ENCODE measurements around the gene PPFIBP2. TPM values are rescaled to one million over a fixed set of nuclear protein-coding genes. Genes with fewer than 3 reads are reported as not detected.
"Not testable (repeated sequence)": the region's sequence is repeated elsewhere in the genome, so short reads cannot be mapped to it uniquely, and the experiment has no call there.

The PPFIBP2 gene
- total RNA-seq, 2 experiments from 2014 or later = 19.9 to 25.7 TPM

DNA sequence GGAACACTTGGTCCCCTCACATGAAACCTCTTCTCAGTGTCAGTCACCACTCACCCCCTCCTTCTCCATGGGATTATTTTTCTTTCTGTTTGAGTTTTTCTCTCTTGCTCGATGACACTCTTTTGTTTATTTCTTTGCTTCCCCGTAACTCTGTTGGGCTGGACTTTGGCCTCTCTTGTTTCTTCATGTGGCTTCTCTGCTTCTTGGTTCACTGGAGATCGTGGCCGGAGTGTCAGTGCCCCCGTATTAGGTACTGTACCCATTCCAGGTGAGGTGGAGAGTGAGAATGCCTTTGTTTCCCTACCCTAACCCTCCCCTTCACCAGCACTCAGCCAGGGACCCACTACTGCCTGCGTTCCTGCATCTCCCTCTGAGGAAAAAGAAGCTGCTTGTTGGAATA is 127.0 kb downstream of the PPFIBP2 start:
- POLR2A ChIA-PET = no interaction called here
- Mint-ChIP-seq H3K27me3 (no peaks in the 10 kb centered on the region), H3K27ac (no peak overlapping the region)

DNA sequence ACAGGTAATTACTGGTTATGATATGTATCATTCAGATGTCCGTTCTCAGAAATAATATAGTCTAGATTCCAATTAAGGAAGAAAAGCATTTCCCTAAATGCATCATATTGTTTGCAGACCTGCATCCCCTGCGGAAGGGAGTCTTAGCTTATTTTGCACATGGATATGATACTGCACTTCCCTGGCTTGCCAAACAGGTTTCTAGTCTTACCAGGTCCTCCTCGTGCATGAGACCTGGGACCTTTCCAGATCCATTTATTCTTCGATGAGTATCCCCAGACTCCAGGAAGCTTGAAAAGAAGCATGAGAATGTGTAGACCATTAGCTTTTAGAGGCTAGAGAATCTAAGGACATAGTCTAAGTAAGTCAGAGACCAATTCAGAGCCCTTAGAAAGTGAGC is 128.9 kb downstream of the PPFIBP2 start:
- H3K27me3 Mint-ChIP-seq = no peaks in the 10 kb centered on the region
- H3K36me3 Mint-ChIP-seq = peaks cover 4% of the 10 kb centered on the region
- no peak overlapping the region for H3K4me3 Mint-ChIP-seq
- H3K9me3 Mint-ChIP-seq = no peaks in the 10 kb centered on the region
- DNase-seq (no peak), ATAC-seq (ENCODE audit: low read depth) (no peak)
- no peak overlapping the region for H3K27ac Mint-ChIP-seq
- POLR2A ChIA-PET = no interaction called here
- H3K4me1 Mint-ChIP-seq = peaks cover 1% of the 10 kb centered on the region

More for the DNA sequence above, 127.0 kb downstream of the PPFIBP2 start:
- peaks cover 6% of the 10 kb centered on the region for H3K36me3 Mint-ChIP-seq
- no peak for ATAC-seq (ENCODE audit: low read depth)
- no peak overlapping the region for H3K4me3 Mint-ChIP-seq
- DNase-seq = no peak
- peaks cover 1% of the 10 kb centered on the region for H3K4me1 Mint-ChIP-seq
- no peaks in the 10 kb centered on the region for H3K9me3 Mint-ChIP-seq

DNA sequence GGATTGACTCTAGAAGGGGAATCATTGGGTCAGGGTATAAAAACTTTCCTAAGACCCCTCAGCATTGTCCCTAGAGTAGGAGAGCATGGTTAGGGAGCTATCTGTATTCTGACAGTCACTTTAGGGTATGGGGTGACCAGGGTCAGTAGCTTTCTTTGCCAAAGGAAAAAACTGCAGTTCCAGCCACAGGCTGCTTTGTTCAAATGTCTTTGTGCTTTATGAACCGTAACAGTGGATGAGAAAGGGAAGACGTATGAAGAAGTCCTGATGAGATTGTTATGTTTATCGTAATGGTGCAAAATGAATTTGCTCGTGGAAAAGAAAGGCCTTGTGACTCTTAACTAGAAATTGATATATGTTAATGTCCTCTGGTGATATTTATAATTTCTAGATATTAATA is 129.5 kb downstream of the PPFIBP2 start:
- DNase-seq = no peak
- no peak overlapping the region for H3K4me3 Mint-ChIP-seq
- peaks cover 4% of the 10 kb centered on the region for H3K36me3 Mint-ChIP-seq
- no peak overlapping the region for H3K27ac Mint-ChIP-seq
- peaks cover 1% of the 10 kb centered on the region for H3K4me1 Mint-ChIP-seq
- no peaks in the 10 kb centered on the region for H3K27me3 Mint-ChIP-seq
- ATAC-seq (ENCODE audit: low read depth) = no peak
- POLR2A ChIA-PET = no interaction called here
- H3K9me3 Mint-ChIP-seq = no peaks in the 10 kb centered on the region

DNA sequence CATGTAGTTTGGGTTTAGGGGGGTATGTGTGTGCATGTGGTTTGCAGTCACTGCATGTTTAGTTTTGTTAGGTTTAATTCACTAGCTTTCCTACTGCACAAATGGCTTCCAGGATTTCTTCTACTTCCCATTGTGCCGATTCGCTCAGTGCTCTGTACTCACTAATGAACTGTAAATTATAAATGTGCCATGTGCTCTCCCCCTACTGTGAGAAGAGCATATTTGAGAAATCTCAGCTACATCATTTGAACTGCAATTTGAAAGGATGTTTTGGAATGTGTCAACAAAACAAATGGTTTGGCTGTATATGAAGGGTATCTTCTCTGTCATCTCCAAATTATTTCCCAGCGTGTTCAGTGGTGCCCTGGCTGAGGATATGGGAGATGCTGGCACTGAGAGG is 131.4 kb downstream of the PPFIBP2 start:
- Mint-ChIP-seq H3K36me3 (peaks cover 11% of the 10 kb centered on the region), H3K9me3 (no peaks in the 10 kb centered on the region), H3K4me1 (no peaks in the 10 kb centered on the region), H3K4me3 (no peak overlapping the region), H3K27me3 (no peaks in the 10 kb centered on the region), H3K27ac (no peak overlapping the region)
- ATAC-seq (ENCODE audit: low read depth) (no peak), DNase-seq (no peak)
- POLR2A ChIA-PET = no interaction called here

DNA sequence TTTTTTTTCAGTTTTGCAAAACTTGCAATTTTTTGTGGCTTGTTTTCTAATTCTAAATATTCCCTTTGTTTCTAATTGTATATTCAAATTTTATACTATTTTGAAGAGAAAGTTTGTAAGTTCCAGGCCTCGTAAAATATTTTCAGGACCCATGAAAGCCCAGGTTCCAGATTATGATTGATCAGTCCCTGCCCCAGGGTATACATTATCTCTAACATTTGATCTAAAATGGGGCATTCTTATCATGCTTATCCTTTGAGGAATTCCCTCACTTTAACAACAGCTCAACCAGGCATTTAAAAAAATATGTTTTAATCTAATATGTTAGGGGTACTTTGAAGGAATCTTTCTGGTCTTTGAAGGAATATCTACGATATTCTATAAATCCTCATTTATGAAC is 133.1 kb downstream of the PPFIBP2 start:
- ATAC-seq (ENCODE audit: low read depth) = no peak
- Mint-ChIP-seq H3K36me3 (peaks cover 10% of the 10 kb centered on the region), H3K27me3 (no peaks in the 10 kb centered on the region), H3K4me3 (no peak overlapping the region), H3K27ac (no peak overlapping the region), H3K4me1 (peaks cover 1% of the 10 kb centered on the region), H3K9me3 (no peaks in the 10 kb centered on the region)
- DNase-seq = no peak
- POLR2A ChIA-PET = no interaction called here

DNA sequence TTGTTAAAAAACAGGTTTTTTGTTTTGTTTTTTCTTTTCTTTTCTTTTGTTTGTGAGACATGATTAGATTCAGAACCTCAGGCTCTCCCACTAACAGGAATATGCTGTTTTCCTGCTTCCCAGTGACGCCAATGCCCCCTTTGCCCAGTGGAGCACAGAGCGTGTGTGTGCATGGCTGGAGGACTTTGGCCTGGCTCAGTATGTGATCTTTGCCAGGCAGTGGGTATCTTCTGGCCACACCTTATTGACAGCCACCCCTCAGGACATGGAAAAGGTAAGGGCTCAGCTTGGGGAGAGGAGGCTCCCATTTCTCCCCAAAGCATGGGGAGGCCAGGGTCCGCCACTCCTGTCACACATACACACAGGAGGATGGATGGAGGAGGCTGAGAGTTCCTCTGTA is 134.5 kb downstream of the PPFIBP2 start:
- Mint-ChIP-seq H3K36me3 (peaks cover 13% of the 10 kb centered on the region), H3K9me3 (no peaks in the 10 kb centered on the region), H3K4me3 (no peak overlapping the region), H3K27me3 (no peaks in the 10 kb centered on the region), H3K27ac (no peak overlapping the region), H3K4me1 (peaks cover 1% of the 10 kb centered on the region)
- POLR2A ChIA-PET = no interaction called here
- no peak for DNase-seq
- no peak for ATAC-seq (ENCODE audit: low read depth)

DNA sequence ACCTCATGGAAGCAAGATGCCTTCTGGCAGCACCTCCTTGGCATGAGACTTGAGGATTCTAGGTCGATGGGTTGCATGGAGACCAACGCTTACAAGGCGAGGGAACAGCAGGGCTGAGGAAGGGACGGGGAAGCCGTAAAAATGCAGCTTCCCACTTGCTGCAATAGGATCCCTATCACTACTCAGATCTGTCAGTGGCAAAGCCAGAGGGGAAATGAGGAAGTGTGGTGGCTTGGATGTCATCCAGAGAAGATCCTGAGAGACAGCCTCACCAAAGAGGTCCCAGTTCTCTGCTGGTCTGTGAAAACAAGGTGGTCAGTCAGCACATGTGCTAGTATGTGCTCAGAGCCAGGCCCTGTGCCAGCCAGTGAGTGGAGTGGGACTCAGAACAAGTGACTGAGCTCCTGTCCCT is 137.3 kb downstream of the PPFIBP2 start:
- Mint-ChIP-seq H3K9me3 (no peaks in the 10 kb centered on the region), H3K4me1 (peaks cover 1% of the 10 kb centered on the region), H3K4me3 (no peak overlapping the region), H3K27me3 (no peaks in the 10 kb centered on the region), H3K36me3 (peaks cover 11% of the 10 kb centered on the region), H3K27ac (no peak overlapping the region)
- no peak for DNase-seq
- no peak for ATAC-seq (ENCODE audit: low read depth)
- POLR2A ChIA-PET = no interaction called here

DNA sequence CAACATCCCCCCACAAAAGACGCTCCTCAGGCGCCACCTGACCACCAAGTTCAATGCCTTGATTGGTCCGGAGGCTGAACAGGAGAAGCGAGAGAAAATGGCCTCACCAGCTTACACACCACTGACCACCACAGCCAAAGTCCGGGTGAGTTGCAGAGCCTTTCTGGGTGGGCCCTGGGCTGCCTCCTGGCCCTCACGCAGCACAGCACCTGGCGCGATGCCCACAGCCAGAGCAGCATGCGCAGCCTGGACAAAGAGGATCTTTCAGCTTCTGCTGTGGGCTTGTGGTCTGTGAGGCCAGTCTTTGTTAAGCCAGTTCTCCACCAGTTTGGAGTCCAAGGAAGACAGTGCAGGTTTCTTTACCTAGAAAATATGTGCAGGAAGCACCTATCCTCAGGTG is 137.9 kb downstream of the PPFIBP2 start:
- Mint-ChIP-seq H3K9me3 (no peaks in the 10 kb centered on the region), H3K27ac (no peak overlapping the region), H3K4me1 (peaks cover 1% of the 10 kb centered on the region), H3K27me3 (no peaks in the 10 kb centered on the region), H3K36me3 (peaks cover 11% of the 10 kb centered on the region), H3K4me3 (no peak overlapping the region)
- POLR2A ChIA-PET = no interaction called here
- DNase-seq (no peak), ATAC-seq (ENCODE audit: low read depth) (no peak)

DNA sequence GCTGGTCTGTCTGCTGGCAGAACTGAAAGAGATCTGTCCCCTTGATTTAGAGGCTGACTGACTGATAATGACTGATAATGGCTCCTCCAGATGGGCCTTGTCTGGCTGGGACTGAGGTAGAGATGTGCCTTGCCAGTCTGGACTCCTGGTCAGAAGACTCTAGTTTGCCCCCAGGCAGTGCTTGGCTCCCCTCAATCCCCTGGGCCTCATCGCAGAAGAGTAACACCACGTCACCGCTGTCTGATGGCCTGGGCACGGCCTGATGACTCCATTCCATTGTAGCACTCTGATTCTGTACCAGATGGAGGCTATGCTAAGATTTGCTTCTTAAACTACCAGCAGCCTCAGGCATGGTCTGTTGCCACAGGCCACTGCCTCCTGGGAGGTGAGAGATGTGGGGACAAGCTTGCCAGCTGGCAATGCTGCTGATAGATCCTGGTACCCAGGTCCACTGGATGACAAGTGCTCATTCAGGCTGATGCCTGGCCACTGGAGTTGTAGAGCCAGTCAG is 140.5 kb downstream of the PPFIBP2 start:
- H3K9me3 Mint-ChIP-seq = no peaks in the 10 kb centered on the region
- POLR2A ChIA-PET = no interaction called here
- ATAC-seq (ENCODE audit: low read depth) (no peak), DNase-seq (no peak)
- peaks cover 9% of the 10 kb centered on the region for H3K36me3 Mint-ChIP-seq
- H3K4me3 Mint-ChIP-seq = no peak overlapping the region
- H3K27me3 Mint-ChIP-seq = no peaks in the 10 kb centered on the region
- H3K4me1 Mint-ChIP-seq = peaks cover 1% of the 10 kb centered on the region
- no peak overlapping the region for H3K27ac Mint-ChIP-seq

DNA sequence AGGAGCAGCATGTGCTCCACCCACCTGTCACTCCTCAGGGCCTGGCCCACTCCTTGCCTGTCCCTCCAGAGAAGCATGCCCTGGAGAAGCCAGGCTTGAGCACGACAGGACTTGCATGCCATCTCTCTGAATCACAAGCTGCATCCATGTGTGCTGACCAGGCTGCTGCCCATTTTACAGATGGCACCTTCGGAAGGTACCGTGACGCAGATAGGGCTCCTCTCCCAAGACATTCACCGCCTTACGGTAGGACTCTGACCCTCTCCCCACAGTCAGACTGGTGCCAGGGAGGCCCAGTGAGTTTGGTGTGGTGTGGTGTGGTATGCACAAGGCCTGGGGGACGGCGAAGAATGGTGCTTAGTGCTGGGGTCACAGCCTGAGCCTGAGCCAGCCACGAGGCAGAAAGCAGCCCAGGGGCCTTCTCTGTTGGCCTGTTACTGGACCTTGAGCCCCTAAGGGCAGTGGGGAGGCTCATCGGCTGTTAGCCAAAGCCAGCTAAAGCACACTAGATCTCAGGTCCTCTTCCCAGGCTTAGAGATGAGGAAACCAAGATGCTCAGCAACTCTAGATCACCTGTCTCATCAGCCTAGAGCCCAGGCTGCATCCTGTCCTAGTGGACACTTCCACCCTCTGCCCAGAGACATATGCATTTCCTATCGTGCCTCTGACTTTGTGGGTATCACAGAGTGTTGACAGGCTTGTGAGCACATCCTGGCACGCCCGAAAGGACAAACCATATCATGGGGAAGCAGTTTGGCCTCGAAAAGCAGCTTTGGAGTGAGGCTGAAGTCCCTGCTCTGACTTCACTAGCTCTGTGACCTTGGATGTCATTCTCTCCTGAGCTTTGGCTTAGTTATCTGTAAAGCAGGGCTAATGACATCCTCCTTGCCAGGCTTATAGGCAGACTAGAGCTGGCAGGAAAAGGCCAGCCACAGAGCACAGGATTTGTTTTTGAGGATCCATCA is 141.7 kb downstream of the PPFIBP2 start:
- H3K36me3 Mint-ChIP-seq = peaks cover 3% of the 10 kb centered on the region
- ATAC-seq (ENCODE audit: low read depth) = no peak
- H3K27ac Mint-ChIP-seq = no peak overlapping the region
- peaks cover 1% of the 10 kb centered on the region for H3K4me1 Mint-ChIP-seq
- DNase-seq = no peak
- no peak overlapping the region for H3K4me3 Mint-ChIP-seq
- H3K9me3 Mint-ChIP-seq = no peaks in the 10 kb centered on the region
- no peaks in the 10 kb centered on the region for H3K27me3 Mint-ChIP-seq
- POLR2A ChIA-PET = no interaction called here

DNA sequence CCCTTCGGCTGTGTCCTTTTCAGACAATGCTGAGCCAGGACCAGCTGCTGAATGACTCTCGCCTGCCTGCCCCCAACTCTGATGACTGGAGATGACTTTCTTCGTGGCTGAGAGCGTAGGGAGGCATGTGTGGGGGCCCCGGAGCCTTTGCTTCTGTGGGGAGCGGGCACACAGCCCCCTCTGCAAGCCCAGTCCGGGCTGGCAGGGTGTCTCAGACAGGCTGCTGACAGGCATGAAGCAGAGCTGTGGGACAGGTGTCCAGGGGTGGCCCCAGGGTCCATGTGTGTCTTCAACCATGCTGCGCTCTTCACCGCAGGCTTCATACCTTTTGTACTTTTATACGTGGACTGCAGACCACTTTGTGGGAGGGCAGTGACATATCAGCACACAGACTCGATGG is 142.9 kb downstream of the PPFIBP2 start:
- Mint-ChIP-seq H3K27me3 (no peaks in the 10 kb centered on the region), H3K9me3 (no peaks in the 10 kb centered on the region), H3K4me1 (no peaks in the 10 kb centered on the region), H3K27ac (no peak overlapping the region), H3K4me3 (no peak overlapping the region), H3K36me3 (peaks cover 3% of the 10 kb centered on the region)
- no peak for ATAC-seq (ENCODE audit: low read depth)
- DNase-seq = no peak
- POLR2A ChIA-PET = interaction anchor here (1.0 kb wide), 1 partner anchor 144 kb away, joined by 5 read pairs; the partner anchor contains the start of gene PPFIBP2

DNA sequence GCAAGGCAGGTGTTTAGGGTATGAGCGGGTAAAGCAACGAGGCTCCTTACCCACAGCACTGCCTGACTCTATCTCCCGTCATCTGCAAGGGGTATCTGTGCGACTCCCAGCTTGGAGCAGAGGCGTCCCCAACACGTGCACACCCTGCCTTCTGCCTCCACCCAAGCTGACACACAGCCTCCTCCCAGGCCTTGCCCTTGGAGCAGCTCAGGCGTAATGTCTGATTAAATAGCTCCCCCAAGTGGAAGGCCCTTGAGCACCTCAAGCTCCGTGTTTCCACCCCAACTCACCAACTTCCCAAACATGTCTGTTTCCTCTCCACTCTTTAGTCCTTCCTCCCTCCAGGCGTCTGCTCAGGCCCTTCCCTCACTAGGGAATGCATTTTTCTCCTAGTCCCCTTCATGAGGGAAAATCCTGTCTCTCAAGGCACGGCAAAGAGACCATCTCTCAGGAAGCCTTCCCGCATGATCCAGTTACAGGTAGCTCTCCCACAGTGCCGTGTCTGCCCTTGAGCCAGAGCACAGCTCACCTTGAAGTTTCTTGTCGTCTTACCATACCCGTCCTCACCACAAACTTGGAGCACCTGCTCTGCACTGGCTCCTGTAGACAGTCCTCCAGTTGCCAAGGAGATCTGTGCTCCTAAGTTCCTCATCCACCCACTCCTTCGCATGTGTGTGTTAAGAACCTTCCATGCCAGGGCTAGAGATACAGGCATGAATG is 143.7 kb downstream of the PPFIBP2 start:
- Mint-ChIP-seq H3K27ac (no peak overlapping the region), H3K36me3 (no peaks in the 10 kb centered on the region), H3K27me3 (no peaks in the 10 kb centered on the region), H3K4me3 (no peak overlapping the region), H3K9me3 (no peaks in the 10 kb centered on the region), H3K4me1 (no peaks in the 10 kb centered on the region)
- DNase-seq (no peak), ATAC-seq (ENCODE audit: low read depth) (peak; percentile 52)
- POLR2A ChIA-PET = interaction anchor here (1.0 kb wide), 1 partner anchor 144 kb away, joined by 5 read pairs; the partner anchor contains the start of gene PPFIBP2

DNA sequence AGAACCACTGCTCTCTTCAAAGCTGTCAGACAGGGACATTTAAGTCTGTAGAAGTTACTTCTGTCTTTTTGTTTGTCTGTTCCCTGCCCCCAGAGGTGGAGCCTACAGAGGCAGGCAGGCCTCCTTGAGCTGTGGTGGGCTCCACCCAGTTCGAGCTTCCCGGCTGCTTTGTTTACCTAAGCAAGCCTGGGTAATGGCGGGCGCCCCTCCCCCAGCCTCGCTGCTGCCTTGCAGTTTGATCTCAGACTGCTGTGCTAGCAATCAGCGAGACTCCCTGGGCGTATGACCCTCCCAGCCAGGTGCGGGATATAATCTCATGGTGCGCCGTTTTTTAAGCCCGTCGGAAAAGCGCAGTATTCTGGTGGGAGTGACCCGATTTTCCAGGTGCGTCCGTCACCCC is 149.7 kb downstream of the PPFIBP2 start:
- ATAC-seq (ENCODE audit: low read depth); H3K9me3 Mint-ChIP-seq; H3K4me3 Mint-ChIP-seq; H3K36me3 Mint-ChIP-seq; H3K27me3 Mint-ChIP-seq; DNase-seq; H3K4me1 Mint-ChIP-seq; H3K27ac Mint-ChIP-seq; POLR2A ChIA-PET: not testable (repeated sequence)

DNA sequence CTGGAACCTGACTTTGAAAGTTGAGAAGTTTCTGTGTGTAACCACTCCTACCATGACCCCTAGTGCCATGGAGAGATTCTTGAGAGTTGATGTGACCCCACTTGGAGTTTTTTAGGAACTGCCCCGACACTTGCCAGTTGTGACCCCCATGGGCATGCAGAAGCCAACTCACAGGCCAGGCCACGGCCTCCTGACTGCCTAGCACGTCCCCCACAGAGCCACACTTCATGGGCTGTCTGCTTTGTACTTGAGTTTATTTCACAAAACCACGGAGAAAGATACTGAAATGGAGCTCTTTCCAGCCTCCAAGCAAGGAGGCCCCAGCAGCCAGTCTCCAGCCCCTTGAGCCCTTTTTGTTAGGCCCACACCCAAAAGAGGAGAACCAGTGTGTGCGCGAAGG is 151.1 kb downstream of the PPFIBP2 start:
- POLR2A ChIA-PET = no interaction called here
- peaks cover 2% of the 10 kb centered on the region for H3K36me3 Mint-ChIP-seq
- H3K9me3 Mint-ChIP-seq = no peaks in the 10 kb centered on the region
- peaks cover 5% of the 10 kb centered on the region for H3K4me1 Mint-ChIP-seq
- no peak for ATAC-seq (ENCODE audit: low read depth)
- no peak overlapping the region for H3K4me3 Mint-ChIP-seq
- no peak for DNase-seq
- no peaks in the 10 kb centered on the region for H3K27me3 Mint-ChIP-seq
- H3K27ac Mint-ChIP-seq = no peak overlapping the region

All from activated naive CD8-positive, alpha-beta T cell treated with anti-CD3 and anti-CD28 coated beads, Interleukin-2, amount 10 ng/mL, durations not matched to agents 7 days and 5 days (primary cell).